ENCODE data around the gene NDUFS1.
"Not testable (repeated sequence)": the region's sequence is repeated elsewhere in the genome, so short reads cannot be mapped to it uniquely, and the experiment has no call there.

The NDUFS1 gene

DNA sequence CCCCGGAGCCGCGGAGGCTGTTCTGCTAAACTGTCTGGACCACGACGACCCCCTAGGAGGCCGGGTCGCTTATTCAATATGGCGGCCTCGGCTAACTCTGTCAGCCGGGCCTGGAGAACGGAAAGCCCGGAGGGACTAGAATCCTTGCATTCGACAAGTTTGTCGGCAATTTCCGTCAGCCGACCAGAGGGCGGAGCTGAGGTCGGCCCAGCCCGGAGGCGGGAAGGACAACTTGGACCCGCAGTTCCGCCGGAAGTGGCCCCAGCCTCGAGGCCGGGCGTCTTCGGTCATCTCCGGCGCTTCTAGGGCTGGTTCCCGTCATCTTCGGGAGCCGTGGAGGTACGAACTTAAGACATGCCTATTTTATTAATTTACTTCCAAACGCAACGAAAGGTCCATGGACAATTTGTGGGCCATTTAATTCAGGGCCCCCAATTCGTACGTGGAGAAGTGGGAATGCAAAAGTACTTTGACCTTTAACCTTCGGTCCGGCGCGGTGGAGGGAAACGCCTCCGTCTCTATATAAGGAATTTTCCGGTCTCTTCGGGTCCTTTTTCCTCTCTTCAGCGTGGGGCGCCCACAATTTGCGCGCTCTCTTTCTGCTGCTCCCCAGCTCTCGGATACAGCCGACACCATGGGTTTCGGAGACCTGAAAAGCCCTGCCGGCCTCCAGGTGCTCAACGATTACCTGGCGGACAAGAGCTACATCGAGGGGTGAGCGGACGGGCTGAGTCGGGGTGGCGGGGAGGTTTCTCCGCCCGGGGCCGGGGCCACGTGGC is at the start of gene NDUFS1, which contains the start of gene EEF1B2:
TSS of gene NDUFS1 (minus strand) at position 99 of the 779 bp plus-strand sequence. CDS start 5,766 bp downstream, outside the sequence.
TSS of gene EEF1B2 (plus strand) at position 550 of the 779 bp plus-strand sequence. CDS start at position 635, 85 bp downstream.
- peak; percentile 94 to 95 for DNase-seq (ENCODE audit: low read depth in 2 of 2)

DNA sequence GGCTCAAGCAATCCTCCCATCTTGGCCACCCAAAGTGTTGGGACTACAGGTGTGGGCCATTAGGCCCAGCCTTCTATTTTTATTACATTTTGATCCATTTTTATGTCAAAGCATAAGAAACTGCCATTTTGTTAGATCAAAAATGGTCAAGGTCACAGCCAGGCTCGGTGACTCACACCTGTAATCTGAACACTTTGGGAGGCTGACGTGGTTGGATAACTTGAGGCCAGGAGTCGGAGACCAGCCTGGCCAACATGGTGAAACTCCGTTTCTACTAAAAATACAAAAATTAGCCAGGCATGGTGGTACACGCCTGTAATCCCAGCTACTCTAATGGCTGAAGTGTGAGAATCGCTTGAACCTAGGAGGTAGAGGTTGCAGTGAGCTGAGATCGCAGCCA is 49.7 kb upstream of the NDUFS1 start:
- no peak for DNase-seq (ENCODE audit: low read depth in 2 of 2)

DNA sequence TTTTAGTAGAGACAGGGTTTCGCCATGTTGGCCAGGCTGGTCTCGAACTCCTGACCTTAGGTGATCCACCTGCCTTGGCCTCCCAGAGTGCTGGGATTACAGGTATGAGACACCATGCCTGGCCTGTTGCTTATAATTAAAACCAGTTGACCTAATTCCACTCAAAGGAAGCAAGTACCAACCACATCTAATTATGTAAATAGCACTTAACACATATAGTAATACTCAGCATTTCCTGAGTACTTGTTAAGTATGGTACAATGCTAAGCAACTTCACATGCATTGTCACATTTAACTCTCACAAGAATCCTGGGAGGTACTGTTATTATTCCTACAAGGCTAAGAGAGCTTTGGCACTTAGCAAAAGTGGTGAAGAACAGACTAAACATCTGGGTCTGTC is 48.1 kb upstream of the NDUFS1 start:
- not testable (repeated sequence) for DNase-seq (ENCODE audit: low read depth in 2 of 2)

DNA sequence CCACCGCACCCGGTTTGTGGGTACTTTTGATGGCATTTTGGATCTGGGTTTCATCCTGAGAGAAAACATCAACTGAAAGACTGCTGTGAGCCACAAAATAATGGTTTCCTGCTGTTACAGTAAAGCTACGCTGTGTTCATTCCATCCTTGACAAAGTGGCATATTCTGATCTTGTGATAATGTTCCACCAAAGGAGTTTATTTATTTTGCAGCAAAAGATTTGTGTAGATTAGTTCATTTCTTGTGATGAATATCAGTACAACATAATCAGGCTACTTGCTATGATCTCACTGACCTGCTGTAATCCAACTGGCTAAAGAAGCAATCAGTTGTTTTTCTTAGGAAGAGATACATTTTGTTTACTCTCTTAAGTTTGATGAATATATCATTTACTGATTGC is 45.5 kb upstream of the NDUFS1 start:
- DNase-seq (ENCODE audit: low read depth in 2 of 2), result no peak

DNA sequence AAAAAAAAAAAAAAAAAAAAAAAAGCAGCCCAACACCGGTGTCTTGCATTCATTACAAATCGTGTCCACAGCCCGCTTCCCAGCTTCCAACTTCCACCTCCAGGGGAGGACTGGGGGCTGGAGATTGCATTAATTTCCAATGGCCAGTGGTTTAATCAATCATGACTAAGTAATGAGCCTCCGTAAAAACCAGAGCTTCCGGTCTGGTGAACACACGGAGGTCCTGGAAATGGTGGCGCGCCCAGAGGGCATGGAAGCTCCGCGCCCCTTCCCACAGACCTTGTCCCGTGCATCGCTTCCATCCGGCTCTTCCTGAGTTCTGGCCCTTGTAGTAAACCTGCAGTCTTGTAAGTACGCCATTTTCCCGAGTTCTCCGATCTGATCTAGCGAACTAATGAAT is 44.1 kb upstream of the NDUFS1 start:
- DNase-seq (ENCODE audit: low read depth in 2 of 2), result no peak

DNA sequence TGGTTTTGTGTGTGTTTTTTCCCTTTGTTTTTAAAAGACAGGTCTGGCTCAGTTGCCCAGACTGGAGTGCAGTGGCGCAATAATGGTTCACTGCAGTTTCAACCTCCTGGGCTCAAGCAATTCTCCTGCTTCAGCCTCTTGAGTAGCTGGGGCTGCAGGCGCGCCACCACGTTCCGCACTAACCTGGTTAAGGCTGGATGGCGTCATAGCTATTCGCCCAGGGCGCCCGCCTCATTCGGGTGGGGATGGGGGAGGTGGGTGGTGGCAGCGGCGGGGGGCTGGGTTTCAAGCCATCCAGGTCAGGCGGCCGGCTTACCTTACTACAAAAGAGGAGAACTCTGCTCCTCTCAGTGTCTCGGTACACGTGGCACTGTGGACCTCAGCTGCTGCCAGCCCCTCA is 43.2 kb upstream of the NDUFS1 start:
- no peak for DNase-seq (ENCODE audit: low read depth in 2 of 2)

DNA sequence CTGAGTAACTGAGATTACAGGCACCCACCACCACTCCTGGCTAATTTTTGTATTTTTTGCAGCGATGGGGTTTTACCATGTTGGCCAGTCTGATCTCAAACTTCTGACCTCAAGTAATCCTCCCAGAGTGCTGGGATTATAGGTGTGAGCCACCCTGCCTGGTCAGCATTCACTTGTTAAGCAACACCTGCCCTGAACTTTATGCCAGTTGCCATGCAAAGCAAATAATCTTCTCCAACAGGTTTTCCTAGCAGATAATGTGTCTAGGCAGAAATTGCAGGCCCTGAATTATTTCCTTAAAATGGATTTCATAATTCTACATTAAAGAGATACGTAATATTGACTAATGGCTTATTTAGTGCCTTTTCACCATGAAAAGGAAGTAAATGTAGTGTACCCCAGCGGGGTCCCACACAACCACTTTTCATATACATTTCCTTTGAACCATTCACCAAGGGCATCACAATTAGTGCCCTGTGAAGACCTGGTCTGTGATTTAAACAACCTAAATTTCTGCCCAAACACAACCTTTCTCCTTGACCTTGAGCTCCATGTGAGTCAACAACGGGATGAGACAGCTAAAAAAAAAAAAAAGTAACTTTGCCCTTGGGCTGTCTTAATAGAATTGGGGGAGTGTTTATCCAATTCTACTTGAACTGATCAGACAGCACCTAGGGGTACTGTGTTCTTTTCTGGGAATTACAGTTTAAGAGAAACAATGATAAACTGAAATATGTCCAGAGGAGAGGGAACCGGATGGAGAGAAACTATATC is 42.0 kb upstream of the NDUFS1 start:
- no peak for DNase-seq (ENCODE audit: low read depth in 2 of 2)

DNA sequence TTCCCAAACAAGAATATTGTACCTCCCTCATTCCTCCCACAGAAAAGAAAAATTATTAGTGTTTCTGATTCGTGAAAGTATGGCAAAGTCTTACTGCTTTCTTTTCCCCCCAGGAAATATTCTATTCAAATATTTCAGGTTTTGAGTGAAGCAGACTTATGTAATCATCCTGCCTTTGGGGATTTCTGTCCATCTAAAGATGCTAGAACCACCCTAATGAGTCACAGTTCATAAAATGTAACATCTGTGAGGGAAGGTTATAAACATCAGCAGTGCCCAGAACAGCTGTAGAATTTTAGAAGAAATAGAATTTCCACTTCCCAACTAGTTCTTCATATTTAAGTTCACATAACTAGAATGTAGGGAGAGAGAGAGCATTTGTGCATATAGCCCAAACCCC is 39.4 kb upstream of the NDUFS1 start:
- DNase-seq (ENCODE audit: low read depth in 2 of 2), result no peak

DNA sequence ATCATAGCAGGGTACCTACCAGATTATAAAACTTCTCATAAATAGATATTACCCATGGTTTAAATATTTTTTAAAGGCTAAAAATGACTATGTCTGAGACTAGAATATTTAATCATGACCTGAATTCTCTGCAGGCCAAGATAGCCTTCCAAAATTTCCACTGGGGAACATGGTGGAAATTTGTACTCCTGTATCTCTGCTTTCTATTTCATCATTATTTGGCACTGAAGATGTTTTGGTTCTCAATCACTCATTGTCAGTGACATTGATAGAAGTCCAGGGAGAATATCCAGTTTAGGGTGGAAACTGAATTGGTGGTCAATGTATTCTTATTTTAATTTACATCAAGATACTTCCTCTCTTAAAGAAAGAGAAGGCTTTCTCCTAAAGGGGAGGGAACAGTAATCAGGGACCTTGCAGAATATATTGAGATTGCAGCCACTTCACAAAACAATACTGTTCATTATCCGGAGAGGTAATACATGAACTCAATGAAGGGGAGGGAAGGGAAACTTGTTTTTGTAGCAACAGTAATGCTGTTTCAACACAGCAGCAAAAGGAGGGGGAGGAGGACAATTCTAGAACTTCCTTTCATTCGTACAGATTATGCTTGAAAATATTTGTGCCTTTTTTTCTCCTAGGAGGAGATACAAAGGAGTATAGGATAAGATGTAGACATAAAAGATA is 34.6 kb upstream of the NDUFS1 start:
- no peak for DNase-seq (ENCODE audit: low read depth in 2 of 2)

DNA sequence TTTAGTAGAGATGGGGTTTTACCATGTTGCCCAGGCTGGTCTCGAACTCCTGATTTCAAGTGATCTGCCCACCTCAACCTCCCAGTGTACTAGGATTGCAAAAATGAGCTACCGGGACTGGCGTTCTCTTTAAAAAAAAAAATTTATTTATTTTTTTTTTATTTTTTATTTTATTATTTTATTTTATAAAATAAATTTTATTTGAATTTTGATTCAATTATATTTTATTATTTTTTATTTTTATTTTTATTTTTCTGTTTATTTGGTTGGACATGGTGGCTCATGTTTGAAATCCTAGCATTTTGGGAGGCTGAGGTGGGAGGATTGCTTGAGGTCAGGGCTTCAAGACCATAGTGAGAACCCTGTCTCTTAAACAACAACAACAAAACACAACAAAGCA is 32.9 kb upstream of the NDUFS1 start:
- no peak for DNase-seq (ENCODE audit: low read depth in 2 of 2)

DNA sequence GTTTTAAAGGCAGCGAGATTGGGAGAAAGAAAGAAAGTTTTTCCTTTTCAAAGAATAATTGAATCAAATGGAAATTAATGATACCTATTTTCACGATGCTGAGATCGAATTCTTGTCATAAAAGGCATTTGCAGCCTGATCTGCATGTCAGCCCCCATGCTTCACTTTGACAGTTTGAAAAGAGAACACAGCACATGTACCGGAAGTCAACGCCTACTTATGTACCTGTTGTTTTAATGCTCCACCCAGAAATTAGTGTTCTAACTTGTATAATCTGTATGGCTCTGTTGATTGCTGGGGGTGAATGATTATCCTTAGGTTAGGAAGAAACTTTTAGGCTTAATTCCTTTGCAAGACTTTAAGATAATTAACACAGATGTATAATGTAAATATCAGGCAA is 31.4 kb upstream of the NDUFS1 start:
- no peak for DNase-seq (ENCODE audit: low read depth in 2 of 2)

DNA sequence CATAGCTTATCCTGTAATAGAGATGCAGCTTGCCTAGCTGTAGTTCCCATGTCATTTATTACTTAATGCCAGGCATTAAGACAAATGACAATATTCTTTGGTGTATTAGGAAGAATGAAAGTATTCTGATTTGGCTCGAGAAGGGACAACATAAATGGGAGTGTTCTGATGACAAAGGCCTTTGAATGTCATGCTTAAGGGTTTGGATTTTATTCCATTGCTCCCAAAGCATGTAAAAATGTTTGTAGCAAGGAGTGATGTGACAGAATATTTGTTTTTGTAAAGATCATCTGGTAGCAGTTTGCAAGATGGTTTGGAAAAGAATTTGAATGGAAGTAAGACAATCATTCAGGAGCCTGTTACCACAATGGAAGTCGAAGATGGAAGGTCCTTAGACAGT is 30.9 kb upstream of the NDUFS1 start:
- no peak for DNase-seq (ENCODE audit: low read depth in 2 of 2)

DNA sequence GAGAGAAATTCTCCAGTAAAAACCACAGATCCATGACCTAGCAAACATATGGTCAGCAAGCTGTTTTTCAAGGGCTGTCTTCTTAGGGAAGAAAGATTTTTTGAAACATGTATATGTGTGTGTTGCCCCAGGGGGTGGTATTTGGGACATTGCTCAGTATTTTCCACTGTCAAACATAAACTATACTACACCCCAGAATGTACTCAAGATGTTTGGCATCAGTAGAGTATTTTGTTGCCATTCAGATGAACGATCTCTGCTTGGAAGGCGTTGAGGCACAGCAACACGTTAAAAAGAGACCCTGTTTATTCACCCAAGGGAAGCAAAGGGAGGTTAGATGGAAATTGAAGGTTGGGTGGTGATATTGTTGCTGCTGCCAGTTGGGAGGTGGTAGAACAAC is 30.4 kb upstream of the NDUFS1 start:
- DNase-seq (ENCODE audit: low read depth in 2 of 2), result no peak

DNA sequence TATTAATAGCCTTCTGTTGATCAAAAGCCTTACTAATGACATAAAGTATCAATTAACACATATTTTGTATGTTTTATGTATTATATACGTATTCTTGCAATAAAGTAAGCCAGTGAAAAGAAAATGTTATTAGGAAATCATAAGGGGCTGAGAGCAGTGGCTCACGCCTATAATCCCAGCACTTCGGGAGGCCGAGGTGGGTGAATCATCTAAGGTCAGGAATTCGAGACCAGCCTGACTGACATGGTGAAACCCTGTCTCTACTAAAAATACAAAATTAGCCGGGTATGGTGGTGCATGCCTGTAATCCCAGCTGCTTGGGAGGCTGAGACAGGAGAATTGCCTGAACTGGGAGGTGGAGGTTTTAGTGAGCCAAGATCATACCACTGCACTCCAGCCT is 22.3 kb upstream of the NDUFS1 start:
- not testable (repeated sequence) for DNase-seq (ENCODE audit: low read depth in 2 of 2)

DNA sequence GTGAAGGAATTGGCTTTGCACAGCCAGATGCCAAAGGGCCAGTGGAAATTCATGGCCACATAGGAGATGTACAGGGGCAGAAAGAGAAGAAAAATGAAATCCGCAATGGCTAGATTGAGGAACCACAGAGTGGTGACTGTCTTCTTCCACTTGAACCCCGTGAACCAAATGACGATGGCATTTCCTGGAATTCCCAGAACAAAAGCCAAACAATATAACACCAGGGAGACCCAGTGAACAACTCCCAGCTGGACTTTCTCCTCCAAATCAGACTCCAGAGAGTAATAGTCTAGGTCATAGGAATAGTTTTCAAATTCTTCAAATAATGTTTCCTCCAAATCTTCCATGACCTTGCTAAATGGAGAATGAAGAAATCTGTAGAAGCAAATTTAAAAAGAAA is 17.7 kb upstream of the NDUFS1 start:
- DNase-seq (ENCODE audit: low read depth in 2 of 2), result no peak

DNA sequence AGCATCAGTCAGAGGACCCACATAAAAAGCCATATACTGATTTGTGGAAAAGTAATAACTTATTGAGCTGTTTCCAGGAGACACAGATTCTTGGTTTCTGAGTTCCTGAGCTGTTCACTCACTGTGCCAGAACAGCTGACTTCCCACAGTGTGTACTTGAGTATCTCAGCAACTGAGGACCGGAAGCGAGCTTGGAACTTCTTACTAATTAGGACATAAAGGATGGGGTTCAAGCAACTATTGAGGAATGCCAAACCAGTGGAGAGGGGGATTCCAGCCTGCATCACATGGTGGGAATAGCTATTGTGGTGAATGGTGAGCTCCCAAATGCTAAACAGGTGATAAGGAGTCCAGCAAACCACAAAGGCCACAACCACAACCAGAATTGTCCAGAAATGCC is 16.9 kb upstream of the NDUFS1 start:
- DNase-seq (ENCODE audit: low read depth in 2 of 2), result no peak

DNA sequence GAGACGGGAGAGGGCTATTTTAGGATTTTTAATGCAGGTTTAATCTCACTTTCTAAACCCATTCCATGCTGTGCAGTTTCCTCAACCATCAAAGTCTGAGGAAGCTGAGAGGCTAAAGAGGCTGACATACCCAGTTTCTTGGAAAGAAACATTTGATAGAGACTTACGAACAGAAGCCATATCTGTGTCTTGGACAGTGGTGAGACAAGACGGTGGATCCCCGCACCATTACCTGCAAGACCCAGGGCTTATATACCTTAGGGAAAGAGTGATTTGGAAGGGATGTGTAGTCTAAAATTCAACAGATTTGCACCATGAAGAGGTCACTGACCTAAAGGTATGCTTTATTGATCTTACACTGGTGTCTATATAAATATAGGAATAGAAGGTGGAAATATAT is 13.9 kb upstream of the NDUFS1 start:
- DNase-seq (ENCODE audit: low read depth in 2 of 2), result no peak

DNA sequence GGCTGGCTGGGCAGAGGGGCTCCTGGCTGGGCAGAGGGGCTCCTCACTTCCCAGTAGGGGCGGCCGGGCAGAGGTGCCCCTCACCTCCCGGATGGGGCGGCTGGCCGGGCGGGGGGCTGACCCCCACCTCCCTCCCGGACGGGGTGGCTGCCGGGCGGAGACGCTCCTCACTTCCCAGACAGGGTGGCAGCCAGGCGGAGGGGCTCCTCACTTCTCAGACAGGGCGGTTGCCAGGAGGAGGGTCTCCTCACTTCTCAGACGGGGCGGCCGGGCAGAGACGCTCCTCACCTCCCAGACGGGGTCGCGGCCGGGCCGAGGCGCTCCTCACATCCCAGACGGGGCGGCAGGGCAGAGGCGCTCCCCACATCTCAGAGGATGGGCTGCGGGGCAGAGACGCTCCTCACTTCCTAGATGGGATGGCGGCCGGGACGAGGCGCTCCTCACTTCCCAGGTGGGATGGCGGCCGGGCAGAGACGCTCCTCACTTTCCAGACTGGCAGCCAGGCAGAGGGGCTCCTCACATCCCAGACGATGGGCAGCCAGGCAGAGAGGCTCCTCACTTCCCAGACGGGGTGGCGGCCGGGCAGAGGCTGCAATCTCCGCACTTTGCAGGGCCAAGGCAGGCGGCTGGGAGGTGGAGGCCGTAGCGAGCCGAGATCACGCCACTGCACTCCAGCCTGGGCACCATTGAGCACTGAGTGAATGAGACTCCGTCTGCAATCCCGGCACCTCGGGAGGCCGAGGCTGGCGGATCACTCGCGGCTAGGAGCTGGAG is 12.6 kb upstream of the NDUFS1 start:
- DNase-seq (ENCODE audit: low read depth in 2 of 2), result not testable (repeated sequence)

DNA sequence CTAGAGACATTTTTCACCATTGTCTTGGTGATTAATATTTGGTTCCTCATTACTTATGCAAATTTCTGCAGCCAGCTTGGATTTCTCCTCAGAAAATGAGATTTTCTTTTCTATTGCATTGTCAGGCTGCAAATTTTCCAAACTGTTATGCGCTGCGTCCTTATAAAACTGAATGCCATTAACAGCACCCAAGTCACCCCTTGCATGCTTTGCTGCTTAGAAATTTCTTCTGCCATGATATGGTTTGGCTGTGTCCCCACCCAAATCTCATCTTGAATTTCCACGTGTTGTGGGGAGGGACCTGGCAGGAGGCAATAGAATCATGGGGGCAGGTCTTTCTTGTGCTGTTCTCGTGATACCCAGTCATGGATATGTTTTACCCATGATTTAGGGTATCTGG is 9.0 kb upstream of the NDUFS1 start:
- DNase-seq (ENCODE audit: low read depth in 2 of 2), result not testable (repeated sequence)

DNA sequence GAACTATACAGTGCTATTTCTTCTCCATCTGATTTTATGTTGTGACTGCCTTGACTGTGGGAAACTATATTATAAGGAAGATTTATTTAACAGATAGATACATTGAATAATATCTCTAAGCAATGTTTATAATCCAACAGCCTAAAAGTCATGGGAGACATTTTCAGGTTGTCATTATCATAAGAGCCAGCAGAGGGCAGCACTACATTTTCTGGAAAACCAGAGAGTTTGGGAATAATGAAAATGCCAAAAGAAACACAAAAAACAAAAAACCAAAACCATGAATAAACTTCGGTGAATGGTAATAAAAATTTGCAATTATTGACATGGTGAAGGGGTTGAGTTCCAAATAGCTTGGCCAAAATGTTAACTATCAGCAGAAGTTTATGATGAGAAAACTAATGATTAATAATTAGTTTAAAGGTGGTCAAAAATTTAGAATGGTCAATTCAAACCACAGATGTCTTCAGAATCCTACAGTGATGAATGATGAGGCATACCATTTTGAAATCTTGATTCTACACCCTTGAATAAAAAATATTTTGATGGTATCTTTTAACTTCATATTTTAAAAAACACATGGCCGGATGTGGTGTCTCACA is 5.1 kb upstream of the NDUFS1 start:
- DNase-seq (ENCODE audit: low read depth in 2 of 2), result peak in 1 of 2 donors; percentile 22

DNA sequence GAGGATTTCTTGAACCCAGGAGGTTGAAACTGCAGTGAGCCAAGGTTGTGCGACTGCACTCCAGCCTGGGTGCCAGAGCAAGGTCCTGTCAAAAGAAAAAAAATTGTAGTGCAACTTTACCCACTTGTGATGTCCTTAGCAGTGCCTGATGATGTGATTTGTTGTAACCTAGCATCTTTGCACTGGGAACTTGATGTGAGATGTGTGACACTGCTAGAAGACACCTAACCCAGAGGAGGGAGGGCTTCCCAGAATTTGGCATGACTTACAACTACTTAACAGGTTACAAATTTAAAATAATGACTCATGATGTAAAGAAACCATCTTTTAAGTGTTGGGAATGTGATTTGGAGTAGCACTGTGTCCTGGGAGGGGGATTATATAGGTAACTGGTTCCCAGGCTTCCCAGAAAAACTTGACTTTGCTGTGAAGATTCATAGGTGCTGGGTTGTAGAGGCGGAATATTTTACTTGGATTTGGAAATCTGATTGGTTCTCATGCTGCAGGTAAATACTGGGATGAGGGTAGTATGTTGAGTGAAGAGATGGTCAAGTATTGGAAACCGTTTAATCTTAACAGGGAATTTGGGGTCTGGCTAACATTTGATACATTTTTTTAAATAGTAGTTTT is 4.1 kb upstream of the NDUFS1 start:
- no peak for DNase-seq (ENCODE audit: low read depth in 2 of 2)
